Activated naive CD8-positive, alpha-beta T cell (primary cell): ENCODE measurements around the gene NOP16.

Experiments
- H3K27ac Mint-ChIP-seq: one replicate; pipeline ENCODE4 v1.8.0; 2021; ENCODE audit warnings: mixed read lengths
- H3K27me3 Mint-ChIP-seq: one replicate; pipeline ENCODE4 v1.8.0; 2021; ENCODE audit warnings: mixed read lengths
- H3K36me3 Mint-ChIP-seq: one replicate; pipeline ENCODE4 v1.8.0; 2021; ENCODE audit warnings: mixed read lengths
- H3K4me1 Mint-ChIP-seq: one replicate; pipeline ENCODE4 v1.8.0; 2021; ENCODE audit warnings: low read depth, mixed read lengths
- H3K4me3 Mint-ChIP-seq: one replicate; pipeline ENCODE4 v1.8.0; 2021; ENCODE audit warnings: mild to moderate bottlenecking, mixed read lengths
- H3K9me3 Mint-ChIP-seq: one replicate; pipeline ENCODE4 v1.8.0; 2021; ENCODE audit warnings: low read depth, mixed read lengths

The NOP16 gene, protein sequence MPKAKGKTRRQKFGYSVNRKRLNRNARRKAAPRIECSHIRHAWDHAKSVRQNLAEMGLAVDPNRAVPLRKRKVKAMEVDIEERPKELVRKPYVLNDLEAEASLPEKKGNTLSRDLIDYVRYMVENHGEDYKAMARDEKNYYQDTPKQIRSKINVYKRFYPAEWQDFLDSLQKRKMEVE

DNA sequence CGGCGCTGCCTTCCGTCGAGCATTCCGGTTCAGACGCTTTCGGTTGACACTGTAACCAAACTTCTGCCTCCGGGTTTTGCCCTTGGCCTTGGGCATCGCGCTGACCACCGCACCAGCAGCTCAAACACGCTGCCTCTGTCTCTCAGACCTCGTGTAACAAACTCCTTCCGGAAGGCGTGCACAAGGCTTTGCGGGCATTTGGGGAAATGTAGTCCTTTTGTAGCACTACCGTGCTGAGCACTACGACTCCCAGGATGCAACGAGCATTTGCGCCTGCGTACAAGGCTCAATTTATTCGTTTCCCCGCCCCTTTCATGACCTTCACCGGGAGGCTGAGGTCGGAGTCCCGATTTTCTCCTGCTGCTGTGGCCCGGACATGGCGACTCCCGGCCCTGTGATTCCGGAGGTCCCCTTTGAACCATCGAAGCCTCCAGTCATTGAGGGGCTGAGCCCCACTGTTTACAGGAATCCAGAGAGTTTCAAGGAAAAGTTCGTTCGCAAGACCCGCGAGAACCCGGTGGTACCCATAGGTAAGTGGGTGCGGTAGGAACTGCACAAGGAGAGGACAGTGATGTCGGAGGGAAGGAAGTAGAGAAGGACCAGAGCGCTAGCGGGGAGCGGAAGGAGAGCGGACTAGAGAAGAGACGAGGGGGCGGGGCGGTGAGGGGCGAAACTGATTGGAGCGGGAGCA lies at the start of gene NOP16, which contains the start of gene HIGD2A:
NOP16 (minus strand) TSS at position 155 of the 691 bp plus-strand sequence; CDS start at position 96, 59 bp downstream.
HIGD2A (plus strand) TSS at position 308 of the 691 bp plus-strand sequence; CDS start at position 377, 69 bp downstream.
- Mint-ChIP-seq H3K9me3 (no peaks in the 10 kb centered on the region), H3K36me3 (peaks cover 12% of the 10 kb centered on the region), H3K27ac (peak within 1 kb of the TSS; percentile 100), H3K4me1 (peaks cover 31% of the 10 kb centered on the region), H3K27me3 (no peaks in the 10 kb centered on the region), H3K4me3 (peak within 1 kb of the TSS; percentile 100)

DNA sequence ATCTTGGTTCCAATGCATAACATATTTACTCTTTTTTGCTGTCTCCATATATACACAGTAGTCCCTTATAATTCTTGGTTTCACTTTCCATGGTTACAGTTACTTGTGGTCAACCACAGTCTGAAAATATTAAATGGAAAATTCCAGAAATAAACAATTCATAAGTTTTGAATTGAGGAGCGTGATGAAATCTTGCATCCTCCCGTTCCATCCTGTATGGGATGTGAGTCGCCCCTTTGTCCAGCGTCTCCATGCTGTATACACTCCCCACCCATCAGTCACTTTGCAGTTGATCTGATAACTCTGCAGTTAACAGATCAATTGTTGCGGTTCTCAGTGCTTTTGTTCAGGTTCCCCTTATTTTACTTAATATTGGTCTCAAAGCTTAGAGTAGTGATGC lies 48.3 kb upstream of the NOP16 start:
- no peak overlapping the region for H3K27ac Mint-ChIP-seq
- no peaks in the 10 kb centered on the region for H3K9me3 Mint-ChIP-seq
- peaks cover 8% of the 10 kb centered on the region for H3K4me1 Mint-ChIP-seq
- H3K27me3 Mint-ChIP-seq = no peaks in the 10 kb centered on the region
- H3K4me3 Mint-ChIP-seq = peak overlapping the region; percentile 32
- no peaks in the 10 kb centered on the region for H3K36me3 Mint-ChIP-seq

DNA sequence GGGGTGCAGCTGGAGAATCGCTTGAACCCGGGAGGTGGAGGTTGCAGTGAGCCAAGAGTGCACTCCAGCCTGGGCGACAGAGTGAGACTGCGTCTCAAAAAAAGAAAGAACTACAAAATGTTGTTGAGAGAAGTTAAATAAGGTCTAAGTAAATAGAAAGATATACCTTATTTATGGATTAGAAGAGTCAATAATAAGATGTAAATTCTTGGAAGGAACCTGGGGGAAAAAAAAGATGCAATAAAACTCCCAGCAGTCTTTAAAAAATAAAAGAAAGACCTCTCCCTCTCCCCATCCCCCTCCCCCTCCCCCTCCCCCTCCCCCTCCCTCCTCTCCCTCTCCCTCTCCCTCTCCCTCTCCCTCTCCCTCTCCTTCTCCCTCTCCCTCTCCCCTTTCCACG lies 44.3 kb upstream of the NOP16 start:
- peaks cover 18% of the 10 kb centered on the region for H3K4me1 Mint-ChIP-seq
- H3K27ac Mint-ChIP-seq = no peak overlapping the region
- no peaks in the 10 kb centered on the region for H3K9me3 Mint-ChIP-seq
- H3K4me3 Mint-ChIP-seq = no peak overlapping the region
- H3K27me3 Mint-ChIP-seq = no peaks in the 10 kb centered on the region
- H3K36me3 Mint-ChIP-seq = no peaks in the 10 kb centered on the region

DNA sequence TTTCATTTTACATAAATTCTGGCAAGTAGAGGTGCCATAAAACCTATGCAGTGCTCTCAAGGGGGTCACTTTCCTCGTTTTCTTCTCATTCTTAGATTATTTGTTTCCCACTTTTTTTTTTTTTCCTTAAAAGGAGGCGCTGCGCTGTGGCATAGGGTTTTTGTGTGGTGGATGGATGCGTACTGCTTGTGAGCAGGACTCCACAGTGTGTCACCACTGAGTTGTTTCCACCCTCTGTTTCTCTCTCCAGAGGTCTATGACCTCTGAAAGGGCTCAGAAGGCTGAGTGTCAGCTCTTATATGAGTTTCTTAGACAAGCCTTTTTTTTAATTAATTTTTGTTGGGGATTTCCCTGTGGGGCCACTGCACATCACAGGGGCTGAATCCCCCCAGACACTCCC lies 41.6 kb upstream of the NOP16 start:
- no peak overlapping the region for H3K4me3 Mint-ChIP-seq
- no peaks in the 10 kb centered on the region for H3K9me3 Mint-ChIP-seq
- H3K27me3 Mint-ChIP-seq = no peaks in the 10 kb centered on the region
- peaks cover 2% of the 10 kb centered on the region for H3K36me3 Mint-ChIP-seq
- peaks cover 9% of the 10 kb centered on the region for H3K4me1 Mint-ChIP-seq
- H3K27ac Mint-ChIP-seq = peak overlapping the region; percentile 34

DNA sequence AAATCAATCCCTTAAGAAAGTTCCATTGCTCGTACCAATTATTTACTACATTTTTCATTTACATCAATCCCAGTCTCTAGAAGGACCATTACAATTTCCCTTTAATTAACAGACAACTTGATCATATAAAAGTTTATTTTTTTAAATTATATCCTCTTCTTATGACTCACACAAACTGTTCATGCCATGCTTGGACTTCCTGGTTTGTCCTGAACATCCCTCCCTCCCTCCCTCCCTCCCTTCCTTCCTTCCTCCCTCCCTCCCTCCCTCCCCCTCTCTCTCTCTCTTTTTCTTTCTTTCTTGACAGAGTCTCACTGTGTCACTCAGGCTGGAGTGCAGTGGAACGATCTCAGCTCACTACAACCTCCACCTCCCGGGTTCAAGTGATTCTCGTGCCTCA lies 39.6 kb upstream of the NOP16 start:
- peaks cover 2% of the 10 kb centered on the region for H3K36me3 Mint-ChIP-seq
- H3K27me3 Mint-ChIP-seq = no peaks in the 10 kb centered on the region
- H3K27ac Mint-ChIP-seq = no peak overlapping the region
- H3K4me3 Mint-ChIP-seq = no peak overlapping the region
- H3K9me3 Mint-ChIP-seq = no peaks in the 10 kb centered on the region
- H3K4me1 Mint-ChIP-seq = peaks cover 9% of the 10 kb centered on the region

DNA sequence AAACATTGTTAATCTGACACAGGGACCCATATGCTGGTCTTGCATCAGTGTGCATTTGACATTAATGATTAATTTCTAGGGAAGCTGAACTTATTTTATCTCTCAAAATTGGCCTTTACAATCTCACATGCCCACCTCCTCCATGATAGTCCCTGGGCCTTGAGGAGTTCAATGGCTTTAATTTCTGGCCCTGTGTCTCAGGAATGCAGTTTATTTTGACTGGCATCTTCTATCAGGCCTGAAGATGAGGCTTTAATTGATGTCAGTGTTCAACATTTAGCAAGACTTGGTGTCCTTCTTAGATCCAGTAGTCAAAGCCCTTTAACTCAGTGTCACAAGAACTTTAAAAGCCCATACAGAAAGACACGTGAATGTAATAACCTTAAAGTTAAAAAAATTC lies 38.5 kb upstream of the NOP16 start:
- H3K4me1 Mint-ChIP-seq = peaks cover 9% of the 10 kb centered on the region
- H3K27me3 Mint-ChIP-seq = no peaks in the 10 kb centered on the region
- H3K36me3 Mint-ChIP-seq = peaks cover 2% of the 10 kb centered on the region
- no peak overlapping the region for H3K27ac Mint-ChIP-seq
- H3K4me3 Mint-ChIP-seq = no peak overlapping the region
- H3K9me3 Mint-ChIP-seq = no peaks in the 10 kb centered on the region

DNA sequence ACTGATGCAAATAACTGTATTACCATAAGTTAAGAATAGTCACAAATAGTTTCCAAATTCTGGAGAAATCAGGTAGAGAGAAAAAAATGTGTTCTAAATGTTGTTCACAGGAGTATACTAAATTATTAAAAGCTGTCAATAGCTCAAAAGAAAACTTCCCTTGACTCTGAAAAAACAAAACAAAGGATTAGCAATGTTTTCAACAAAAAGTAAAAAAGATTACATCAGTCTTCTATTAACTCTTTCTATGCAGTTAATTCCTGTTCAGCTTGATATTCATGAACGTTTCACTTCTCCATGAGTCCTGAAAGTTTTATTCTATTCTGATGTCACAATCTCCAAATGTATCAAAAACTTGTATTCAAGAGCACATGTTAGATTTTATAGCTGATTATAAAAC lies 37.4 kb upstream of the NOP16 start:
- Mint-ChIP-seq H3K27me3 (no peaks in the 10 kb centered on the region), H3K4me3 (no peak overlapping the region), H3K27ac (no peak overlapping the region), H3K36me3 (peaks cover 2% of the 10 kb centered on the region), H3K4me1 (peaks cover 9% of the 10 kb centered on the region), H3K9me3 (no peaks in the 10 kb centered on the region)

DNA sequence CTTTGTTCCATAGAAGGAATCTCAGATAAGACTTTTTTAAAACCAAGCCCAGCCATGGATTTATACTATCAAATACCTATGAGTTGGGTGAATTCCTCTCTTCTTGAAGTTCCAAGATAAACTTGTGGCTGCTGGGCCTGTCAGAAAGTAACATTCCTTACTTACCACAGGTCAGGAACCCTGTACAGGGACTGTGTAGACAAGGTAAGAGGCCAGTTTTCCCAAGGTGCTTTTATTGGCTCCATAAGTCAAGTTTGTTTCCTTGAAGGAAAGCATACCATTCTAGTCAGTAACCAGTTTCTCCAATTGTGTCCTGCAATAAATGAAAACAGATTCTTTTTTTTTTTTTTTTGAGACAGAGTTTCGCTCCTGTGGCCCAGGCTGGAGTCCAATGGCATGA lies 36.7 kb upstream of the NOP16 start:
- no peak overlapping the region for H3K4me3 Mint-ChIP-seq
- peaks cover 2% of the 10 kb centered on the region for H3K36me3 Mint-ChIP-seq
- no peak overlapping the region for H3K27ac Mint-ChIP-seq
- H3K27me3 Mint-ChIP-seq = no peaks in the 10 kb centered on the region
- H3K9me3 Mint-ChIP-seq = no peaks in the 10 kb centered on the region
- peaks cover 4% of the 10 kb centered on the region for H3K4me1 Mint-ChIP-seq

DNA sequence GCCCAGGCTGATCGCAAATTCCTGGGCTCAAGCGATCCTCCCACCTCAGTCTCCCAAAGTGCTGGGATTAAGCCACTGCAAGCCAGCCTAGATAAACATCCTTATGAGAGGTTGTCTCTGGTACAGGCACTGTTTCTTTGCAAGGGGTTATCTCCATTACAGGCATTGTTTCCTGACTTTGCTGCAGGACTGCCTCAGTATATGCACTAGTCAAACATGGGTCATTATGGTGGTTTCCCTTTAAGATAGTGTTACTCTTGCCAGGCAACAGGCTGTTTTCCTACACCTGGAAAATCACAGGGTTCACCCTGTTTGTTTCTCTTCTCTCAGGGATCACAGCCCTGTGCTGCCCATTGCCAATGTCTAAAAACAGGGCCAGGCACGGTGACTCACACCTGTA lies 35.8 kb upstream of the NOP16 start:
- Mint-ChIP-seq H3K9me3 (no peaks in the 10 kb centered on the region), H3K36me3 (peaks cover 2% of the 10 kb centered on the region), H3K4me1 (no peaks in the 10 kb centered on the region), H3K4me3 (no peak overlapping the region), H3K27me3 (no peaks in the 10 kb centered on the region), H3K27ac (no peak overlapping the region)

DNA sequence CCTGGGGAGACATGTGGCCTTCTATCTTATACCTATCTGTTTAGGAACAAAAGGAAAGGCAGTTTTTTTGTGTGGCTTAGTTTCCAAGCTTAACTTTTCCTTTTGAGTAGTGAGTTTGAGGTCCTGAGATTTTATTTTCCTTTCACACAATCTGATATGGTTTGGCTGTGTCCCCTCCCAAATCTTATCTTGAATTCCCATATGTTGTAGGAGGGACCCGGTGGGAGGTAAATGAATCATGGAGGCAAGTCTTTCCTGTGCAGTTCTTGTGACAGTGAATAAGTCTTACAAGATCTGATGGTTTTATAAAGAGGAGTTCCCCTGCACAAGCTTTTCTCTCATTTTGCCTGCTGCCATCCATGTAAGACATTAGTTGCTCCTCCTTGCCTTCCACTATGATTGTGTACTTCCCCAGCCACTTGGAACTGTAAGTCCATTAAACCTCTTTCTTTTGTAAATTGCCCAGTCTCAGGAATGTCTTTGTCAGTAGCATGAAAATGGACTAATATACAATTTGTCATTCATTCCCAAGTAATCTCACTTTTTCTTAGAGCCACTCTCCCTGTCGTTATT lies 32.7 kb upstream of the NOP16 start:
- no peak overlapping the region for H3K4me3 Mint-ChIP-seq
- H3K27ac Mint-ChIP-seq = no peak overlapping the region
- H3K36me3 Mint-ChIP-seq = peaks cover 2% of the 10 kb centered on the region
- peaks cover 7% of the 10 kb centered on the region for H3K4me1 Mint-ChIP-seq
- no peaks in the 10 kb centered on the region for H3K27me3 Mint-ChIP-seq
- no peaks in the 10 kb centered on the region for H3K9me3 Mint-ChIP-seq

DNA sequence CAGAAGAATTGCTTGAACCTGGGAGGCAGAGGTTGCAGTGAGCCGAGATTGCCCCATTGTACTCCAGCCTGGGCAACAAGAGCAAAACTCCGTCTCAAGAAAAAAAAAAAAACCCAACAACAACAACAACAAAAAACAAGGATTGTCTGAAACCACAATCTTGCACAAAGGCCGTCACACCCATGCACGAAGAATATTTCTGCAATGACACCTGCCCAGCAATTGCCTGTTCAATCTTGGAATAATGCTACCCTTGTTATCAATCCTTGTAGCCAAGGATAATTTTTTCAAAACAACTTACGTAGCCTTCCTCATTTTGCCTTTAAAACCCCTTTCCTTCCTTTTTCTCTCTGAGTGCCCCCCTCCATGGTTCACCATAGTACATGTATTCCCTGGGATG lies 31.7 kb upstream of the NOP16 start:
- Mint-ChIP-seq H3K4me3 (no peak overlapping the region), H3K36me3 (no peaks in the 10 kb centered on the region), H3K4me1 (peaks cover 12% of the 10 kb centered on the region), H3K27ac (no peak overlapping the region), H3K9me3 (no peaks in the 10 kb centered on the region), H3K27me3 (no peaks in the 10 kb centered on the region)

DNA sequence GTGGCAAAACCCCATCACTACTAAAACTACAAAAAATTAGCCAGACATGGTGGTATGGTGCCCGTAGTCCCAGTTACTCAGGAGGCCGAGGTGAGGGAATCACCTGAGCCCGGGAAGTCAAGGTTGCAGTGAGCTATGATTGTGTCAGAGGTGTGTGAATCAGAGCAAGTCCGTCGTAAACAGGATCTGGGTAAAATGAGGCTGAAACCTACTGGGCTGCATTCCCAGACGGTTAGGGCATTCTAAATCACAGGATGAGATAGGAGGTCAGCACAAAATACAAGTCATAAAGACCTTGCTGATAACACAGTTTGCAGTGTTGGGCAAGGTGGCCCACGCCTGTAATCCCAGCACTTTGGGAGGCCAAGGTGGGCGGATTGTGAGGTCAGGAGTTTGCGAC lies 29.9 kb upstream of the NOP16 start:
- no peaks in the 10 kb centered on the region for H3K36me3 Mint-ChIP-seq
- H3K4me1 Mint-ChIP-seq = peaks cover 27% of the 10 kb centered on the region
- no peak overlapping the region for H3K4me3 Mint-ChIP-seq
- H3K9me3 Mint-ChIP-seq = no peaks in the 10 kb centered on the region
- no peaks in the 10 kb centered on the region for H3K27me3 Mint-ChIP-seq
- H3K27ac Mint-ChIP-seq = no peak overlapping the region

DNA sequence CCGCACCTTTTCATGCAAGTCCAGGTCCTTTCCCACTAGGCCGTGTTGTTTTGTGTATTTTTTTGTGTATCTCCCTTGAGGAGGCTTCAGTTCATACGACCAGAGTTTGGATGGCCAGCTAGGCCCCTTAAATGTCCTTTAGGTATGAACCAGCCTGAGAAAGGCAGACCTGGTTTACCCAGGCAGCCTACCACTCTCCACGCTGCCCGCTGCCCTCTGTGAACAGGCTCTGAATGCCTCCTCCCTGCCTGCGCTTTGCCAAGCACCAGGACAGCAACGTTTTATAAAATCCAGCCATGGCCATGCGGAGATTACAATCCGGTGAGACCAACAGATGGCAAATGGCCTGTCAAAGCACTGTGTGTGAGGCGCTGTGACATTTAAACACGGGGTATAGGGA lies 28.6 kb upstream of the NOP16 start:
- H3K36me3 Mint-ChIP-seq = no peaks in the 10 kb centered on the region
- peak overlapping the region; percentile 46 for H3K27ac Mint-ChIP-seq
- H3K4me3 Mint-ChIP-seq = peak overlapping the region; percentile 75
- no peaks in the 10 kb centered on the region for H3K27me3 Mint-ChIP-seq
- H3K4me1 Mint-ChIP-seq = peaks cover 34% of the 10 kb centered on the region
- H3K9me3 Mint-ChIP-seq = no peaks in the 10 kb centered on the region

DNA sequence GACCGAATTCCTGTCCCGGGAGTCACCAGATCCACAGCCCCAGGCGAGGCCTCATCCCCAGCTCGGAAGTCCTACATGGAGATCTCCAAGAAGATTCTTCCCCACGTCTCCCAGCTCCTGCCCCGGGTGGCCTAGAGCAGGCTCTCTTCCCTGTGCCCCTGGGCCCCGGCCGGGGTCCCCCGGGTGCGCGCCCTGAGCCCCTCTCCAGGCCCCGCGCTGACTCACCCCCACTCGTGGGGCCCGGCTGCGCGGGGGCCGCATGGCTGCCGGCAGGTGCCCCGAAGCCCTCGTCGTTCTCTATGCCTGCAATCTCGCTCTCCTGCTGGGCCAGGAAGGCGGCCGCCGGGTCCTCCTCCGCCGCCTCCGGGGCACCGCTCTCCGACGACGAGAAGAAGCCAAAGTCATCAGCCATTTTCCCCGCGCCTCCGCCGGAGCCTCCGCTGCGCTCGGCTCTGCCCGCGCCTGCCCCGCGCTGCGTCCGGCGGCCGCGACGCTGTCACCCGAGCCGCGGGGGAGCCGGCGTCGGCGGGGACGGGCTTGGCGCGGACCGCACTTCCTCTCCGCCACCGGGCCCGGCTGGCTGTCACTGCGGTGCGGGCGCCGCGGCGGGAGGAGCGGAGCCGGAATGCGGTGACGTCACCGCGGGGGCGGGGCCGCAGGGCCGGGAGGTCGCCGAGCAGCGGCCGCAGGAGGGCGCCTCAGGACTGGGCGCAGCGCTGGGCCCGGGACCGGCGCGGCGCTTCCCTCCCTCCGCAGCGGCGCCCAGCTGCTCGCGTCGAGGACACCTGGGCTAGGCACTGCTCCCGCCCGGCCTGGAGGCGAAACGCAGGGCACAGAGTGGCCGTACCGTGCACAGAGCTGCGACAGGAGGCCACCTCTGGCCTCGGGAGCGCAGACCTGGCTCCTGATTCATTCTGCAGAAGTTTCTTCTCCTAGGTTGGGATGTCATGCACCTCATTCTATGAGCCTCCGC lies 27.8 kb upstream of the NOP16 start, which contains the start of gene CLTB:
CLTB (minus strand) TSS at position 588 of the 973 bp plus-strand sequence; CDS start at position 412, 176 bp downstream.
- H3K4me3 Mint-ChIP-seq = peak within 1 kb of the TSS; percentile 88
- no peaks in the 10 kb centered on the region for H3K27me3 Mint-ChIP-seq
- H3K4me1 Mint-ChIP-seq = peaks cover 37% of the 10 kb centered on the region
- H3K9me3 Mint-ChIP-seq = no peaks in the 10 kb centered on the region
- H3K36me3 Mint-ChIP-seq = no peaks in the 10 kb centered on the region
- H3K27ac Mint-ChIP-seq = peak within 1 kb of the TSS; percentile 80
